HL-60/S4 treated with phorbol 12-myristate 13-acetate at 8.2 ng/mL for 4 days and 3 days (cell line): Measurements from ENCODE around the gene HUWE1.

Source experiments
- in situ Hi-C: fragments of 300-500 bp; cut with MboI; formaldehyde crosslinking; loops from 2 replicates; pipeline ENCODE4 v1.15.0; 2022; ENCODE audit warnings: low sequenced_read_pairs

The HUWE1 gene

GRCh38 chrX:53685711-53686110, 808 bp downstream of the HUWE1 start:
- in situ Hi-C loops, result loop anchor here (25.0 kb wide), 1 partner anchor 152 kb away; no protein-coding TSS in a partner anchor

GRCh38 chrX:53684415-53685192, 1.9 kb downstream of the HUWE1 start:
- in situ Hi-C loops, result loop anchor here (25.0 kb wide), 1 partner anchor 153 kb away; no protein-coding TSS in a partner anchor

- in situ Hi-C loops, result loop anchor here (25.0 kb wide), 1 partner anchor 154 kb away; no protein-coding TSS in a partner anchor
Observed at GRCh38 chrX:53683556-53684414, 2.7 kb downstream of the HUWE1 start.

GRCh38 chrX:53682885-53683555, 3.5 kb downstream of the HUWE1 start:
- in situ Hi-C loops, result loop anchor here (25.0 kb wide), 1 partner anchor 154 kb away; no protein-coding TSS in a partner anchor

GRCh38 chrX:53681661-53682060, 4.9 kb downstream of the HUWE1 start:
- in situ Hi-C loops, result loop anchor here (25.0 kb wide), 1 partner anchor 156 kb away; no protein-coding TSS in a partner anchor

GRCh38 chrX:53678667-53679066, 7.9 kb downstream of the HUWE1 start:
- in situ Hi-C loops, result loop anchor here (25.0 kb wide), 1 partner anchor 159 kb away; no protein-coding TSS in a partner anchor

- in situ Hi-C loops, result loop anchor here (25.0 kb wide), 1 partner anchor 160 kb away; no protein-coding TSS in a partner anchor
Observed at GRCh38 chrX:53677286-53677685, 9.2 kb downstream of the HUWE1 start.

GRCh38 chrX:53674581-53674980, 11.9 kb downstream of the HUWE1 start:
- in situ Hi-C loops, result no loop called here

GRCh38 chrX:53669258-53669657, 17.3 kb downstream of the HUWE1 start:
- in situ Hi-C loops, result no loop called here

- in situ Hi-C loops, result no loop called here
Observed at GRCh38 chrX:53666171-53666570, 20.3 kb downstream of the HUWE1 start.

GRCh38 chrX:53660004-53660403, 26.5 kb downstream of the HUWE1 start:
- in situ Hi-C loops, result no loop called here

GRCh38 chrX:53659039-53659438, 27.5 kb downstream of the HUWE1 start:
- in situ Hi-C loops, result no loop called here

GRCh38 chrX:53656845-53657244, 29.7 kb downstream of the HUWE1 start:
- in situ Hi-C loops, result no loop called here

GRCh38 chrX:53654376-53654775, 32.1 kb downstream of the HUWE1 start:
- in situ Hi-C loops, result no loop called here

- in situ Hi-C loops, result no loop called here
Observed at GRCh38 chrX:53644751-53645150, 41.8 kb downstream of the HUWE1 start.

GRCh38 chrX:53642337-53642736, 44.2 kb downstream of the HUWE1 start:
- in situ Hi-C loops, result no loop called here

- in situ Hi-C loops, result no loop called here
Observed at GRCh38 chrX:53639257-53639656, 47.3 kb downstream of the HUWE1 start.

GRCh38 chrX:53637479-53637878, 49.0 kb downstream of the HUWE1 start:
- in situ Hi-C loops, result no loop called here

GRCh38 chrX:53631156-53631555, 55.4 kb downstream of the HUWE1 start:
- in situ Hi-C loops, result no loop called here

GRCh38 chrX:53630261-53630660, 56.3 kb downstream of the HUWE1 start:
- in situ Hi-C loops, result no loop called here

GRCh38 chrX:53622431-53622830, 64.1 kb downstream of the HUWE1 start:
- in situ Hi-C loops, result no loop called here
